GM12878 (cell line): ENCODE data around the gene FAM228B. TPM values are rescaled to one million over a fixed set of nuclear protein-coding genes. Genes with fewer than 3 reads are reported as not detected.

Source experiments
- ATAC-seq: fragments of 200-7000 bp; cut with Tn5 transposase; 3 replicates; pipeline ENCODE4 v1.9.1; 2020; ENCODE audit warnings: mild to moderate bottlenecking, moderate library complexity
- BruUV-seq: library from RNA; stranded (reverse); fragments of 400-500 nt; replicated peaks from 2 replicates; lab custom pipeline; 2021; lab: Mats Ljungman, UMichigan
- CTCF ChIA-PET: fragments of 300-600 bp; sonication (Branson Sonifier 250); formaldehyde crosslinking; extraction: SDS; loops from one replicate; lab custom pipeline; 2021; ENCODE audit warnings: inconsistent platforms; lab: Yijun Ruan, JAX
- POLR2A ChIA-PET: fragments of 350-600 bp; formaldehyde crosslinking; extraction: SDS; loops from one replicate; lab custom pipeline; 2021; ENCODE audit warnings: inconsistent platforms; lab: Charles Lee
- RAD21 ChIA-PET: fragments of 300-600 bp; sonication (Branson Sonifier 250); formaldehyde crosslinking; loops from one replicate; lab custom pipeline; 2023; ENCODE audit warnings: antibody characterized with exemption; ENCODE audit not compliant: unreplicated experiment; lab: Charles Lee
- SMC1A ChIA-PET: fragments of 300-600 bp; sonication (Branson Sonifier 250); formaldehyde crosslinking; loops from one replicate; lab custom pipeline; 2023; ENCODE audit not compliant: unreplicated experiment, uncharacterized antibody; lab: Charles Lee
- DNase-seq: peaks from one replicate; pipeline ENCODE4 v3.0.0-alpha.2; 2011; ENCODE audit warnings: low read depth, low spot score
- FAIRE-seq: peaks from 3 replicates; lab custom pipeline; 2011; peaks lifted over from hg19 to GRCh38; lab: Jason Lieb, UNC
- H2AFZ ChIP-seq: 2 replicates; pipeline ENCODE4 v1.6.0; 2011; ENCODE audit warnings: low read depth, low read length, control low read depth; ENCODE audit not compliant: control insufficient read depth
- H3K27ac ChIP-seq: 2 replicates; pipeline ENCODE4 v1.5.1; 2011; ENCODE audit warnings: control low read depth; ENCODE audit not compliant: control insufficient read depth, insufficient read depth
- H3K27me3 ChIP-seq, 2 experiments: replicated peaks in 1 of 2; 2 replicates each; pipeline versions ENCODE4 v1.6.0 to v1.6.1; 2011; ENCODE audit warnings: low read length in 1 of 2; ENCODE audit not compliant: control insufficient read depth in 2 of 2, insufficient read depth in 2 of 2
- H3K36me3 ChIP-seq, 2 experiments: 2 replicates each; pipeline ENCODE4 v1.5.1; 2011; ENCODE audit warnings: low read length in 1 of 2; ENCODE audit not compliant: control insufficient read depth in 2 of 2, insufficient read depth in 2 of 2
- H3K4me1 ChIP-seq: 2 replicates; pipeline ENCODE4 v1.6.1; 2011; ENCODE audit warnings: mild to moderate bottlenecking, low read length, moderate library complexity, mixed read lengths; ENCODE audit not compliant: control insufficient read depth, insufficient read depth
- H3K4me2 ChIP-seq: 2 replicates; pipeline ENCODE4 v1.6.0; 2011; ENCODE audit warnings: control low read depth; ENCODE audit not compliant: control insufficient read depth, insufficient read depth
- H3K4me3 ChIP-seq: fragments of 200-600 bp; sonication (generic); 2 replicates; pipeline ENCODE4 v1.5.1; 2016
- H3K79me2 ChIP-seq: 2 replicates; pipeline ENCODE4 v1.6.0; 2011; ENCODE audit warnings: low read length; ENCODE audit not compliant: control insufficient read depth, insufficient read depth
- H3K9ac ChIP-seq: 2 replicates; pipeline ENCODE4 v1.8.0; 2011; ENCODE audit warnings: low read length, control low read depth, mixed read lengths; ENCODE audit not compliant: control insufficient read depth, insufficient read depth
- H3K9me3 ChIP-seq: replicated peaks from 3 replicates; pipeline ENCODE4 v1.5.1; 2011; ENCODE audit warnings: mild to moderate bottlenecking, low read length; ENCODE audit not compliant: control insufficient read depth, insufficient read depth
- H4K20me1 ChIP-seq: 2 replicates; pipeline ENCODE4 v1.6.0; 2011; ENCODE audit not compliant: control insufficient read depth, insufficient read depth
- ATF7 ChIP-seq: fragments of 450-650 bp; IDR thresholded peaks from 2 replicates; pipeline ENCODE4 v1.6.1; 2016; ENCODE audit warnings: low read depth, mild to moderate bottlenecking
- JUND ChIP-seq: IDR thresholded peaks from 2 replicates; pipeline ENCODE4 v1.6.1; 2012; ENCODE audit warnings: low read depth, mild to moderate bottlenecking, low read length, improper control_type of control experiment, moderate library complexity
- PML ChIP-seq: IDR thresholded peaks from 2 replicates; pipeline ENCODE4 v1.6.1; 2012; ENCODE audit warnings: low read length, inconsistent platforms
- SREBF2 ChIP-seq: IDR thresholded peaks from 2 replicates; pipeline ENCODE4 v1.6.1; 2012; ENCODE audit warnings: mild to moderate bottlenecking, low read length
- ZBED1 ChIP-seq: IDR thresholded peaks from 2 replicates; pipeline ENCODE4 v1.6.1; 2016; ENCODE audit warnings: borderline replicate concordance
- ZSCAN29 ChIP-seq: fragments of 450-650 bp; IDR thresholded peaks from 2 replicates; pipeline ENCODE4 v1.6.1; 2017; ENCODE audit warnings: mild to moderate bottlenecking, moderate library complexity
- WGBS: methylation state at CpG from one replicate; pipeline ENCODE4 v1.1.6; 2016; ENCODE audit warnings: low lambda C conversion rate; ENCODE audit not compliant: insufficient replicate concordance, insufficient coverage; ENCODE audit errors: missing lambda C conversion rate; 5-methylcytosine and 5-hydroxymethylcytosine counted together
- in situ Hi-C: fragments of 300-500 bp; cut with MboI; formaldehyde crosslinking; loops from 9 replicates; pipeline ENCODE4 v1.14.3; 2018; ENCODE audit warnings: mixed read lengths
- intact Hi-C: fragments of 100-400 bp; cut with micrococcal nuclease; formaldehyde crosslinking; loops from one replicate; pipeline ENCODE4 v1.14.2; 2022; ENCODE audit not compliant: unreplicated experiment
- polyA plus RNA-seq, 11 experiments: library from polyadenylated mRNA; depleted of rRNA in 4 of 11; unstranded in 6 of 11; stranded (reverse) in 5 of 11; fragments of >200 nt; fragmentation: Nextera tagmentation in 4 of 11; fragmentation: Illumina TruSeq in 1 of 11; extraction: Ambion mirVana in 4 of 11; extraction: Trizol in 1 of 11; gene quantifications; 1 replicate in 1 of 11; 2 replicates in 10 of 11; pipeline versions ENCODE4 v1.2.1 to v1.2.3, GENCODE V29; 2011 to 2016; ENCODE audit warnings: inconsistent platforms in 2 of 11, missing spikeins in 2 of 11, low read depth in 1 of 11
- total RNA-seq, 4 experiments: library from RNA; depleted of rRNA in 3 of 4; stranded (reverse); fragments of >200 nt in 3 of 4; fragmentation: Illumina TruSeq in 1 of 4; extraction: Trizol in 1 of 4; gene quantifications; 2 replicates each; pipeline versions ENCODE4 v1.2.1 to v1.2.3, GENCODE V29; 2013 to 2021
- TF ChIP-seq, protein P1 (sequence below): fragments of 150-350 bp; IDR thresholded peaks from 2 replicates; pipeline ENCODE4 v1.6.1; 2014; ENCODE audit warnings: mild to moderate bottlenecking, low read depth, low read length

The FAM228B gene
- total and polyA plus RNA-seq, 10 of the 15 experiments (the other 5 are each of a cell fraction or from before 2014, with no cell fraction given) = 3.9 to 11.0 (median 7.5) TPM

GRCh38 chr2:24102677-24103076 is 20.6 kb upstream of the FAM228B start:
- Histone ChIP-seq H3K27me3 (no peaks in the 10 kb centered on the region), H3K4me2 (no peak overlapping the region), H3K9me3 (no peaks in the 10 kb centered on the region; the same call in 1 of the 3 replicates), H3K79me2 (no peaks in the 10 kb centered on the region), H3K36me3 (no peaks in the 10 kb centered on the region), H3K4me1 (peaks cover 9% of the 10 kb centered on the region), H3K27ac (no peak overlapping the region), H3K4me3 (no peak overlapping the region), H3K9ac (no peak overlapping the region), H2AFZ (no peak overlapping the region), H4K20me1 (no peaks in the 10 kb centered on the region)
- no peak for FAIRE-seq
- no TSS peak for BruUV-seq
- in situ Hi-C loops (no loop called here), intact Hi-C loops (no loop called here)
- ChIA-PET POLR2A (no interaction called here), CTCF (interaction anchor here (1.3 to 1.6 kb wide), 2 partner anchors 11 to 17 kb away, joined by 3 read pairs; no protein-coding TSS in a partner anchor), SMC1A (interaction anchor here (1.1 to 1.5 kb wide), 3 partner anchors 11 to 56 kb away, joined by 3 to 4 read pairs (median 4); partner anchors contain the start of gene WDCP), RAD21 (no interaction called here)
- DNase-seq = no peak
- 100% methylated on average over 1 of the region's 1 CpG for WGBS
- ATAC-seq = no peak
- TF ChIP-seq ATF7 = no peak
- TF ChIP-seq SREBF2 = no peak
- TF ChIP-seq PML = no peak
- TF ChIP-seq, protein P1, sequence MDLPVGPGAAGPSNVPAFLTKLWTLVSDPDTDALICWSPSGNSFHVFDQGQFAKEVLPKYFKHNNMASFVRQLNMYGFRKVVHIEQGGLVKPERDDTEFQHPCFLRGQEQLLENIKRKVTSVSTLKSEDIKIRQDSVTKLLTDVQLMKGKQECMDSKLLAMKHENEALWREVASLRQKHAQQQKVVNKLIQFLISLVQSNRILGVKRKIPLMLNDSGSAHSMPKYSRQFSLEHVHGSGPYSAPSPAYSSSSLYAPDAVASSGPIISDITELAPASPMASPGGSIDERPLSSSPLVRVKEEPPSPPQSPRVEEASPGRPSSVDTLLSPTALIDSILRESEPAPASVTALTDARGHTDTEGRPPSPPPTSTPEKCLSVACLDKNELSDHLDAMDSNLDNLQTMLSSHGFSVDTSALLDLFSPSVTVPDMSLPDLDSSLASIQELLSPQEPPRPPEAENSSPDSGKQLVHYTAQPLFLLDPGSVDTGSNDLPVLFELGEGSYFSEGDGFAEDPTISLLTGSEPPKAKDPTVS = no peak
- no peak for TF ChIP-seq ZBED1
- no peak for TF ChIP-seq JUND
- no peak for TF ChIP-seq ZSCAN29
